HEK293 (cell line): ENCODE measurements around the gene NF2.

Experiments used
- GLIS1 ChIP-seq: fragments of 450-650 bp; formaldehyde crosslinking; IDR thresholded peaks from 2 replicates; pipeline ENCODE4 v1.5.1; 2016; ENCODE audit warnings: missing biosample characterization, missing genetic modification characterization
- GLIS2 ChIP-seq: fragments of 450-650 bp; formaldehyde crosslinking; IDR thresholded peaks from 2 replicates; pipeline ENCODE4 v1.5.1; 2016; ENCODE audit warnings: missing biosample characterization, missing genetic modification characterization
- HOXA7 ChIP-seq: sonication (generic); formaldehyde crosslinking; IDR thresholded peaks from 2 replicates; pipeline ENCODE4 v1.8.1; 2022; ENCODE audit warnings: missing genetic modification reagents, borderline replicate concordance
- IKZF3 ChIP-seq: fragments of 450-650 bp; IDR thresholded peaks from 2 replicates; pipeline ENCODE4 v1.5.0; 2018; ENCODE audit warnings: missing biosample characterization, mild to moderate bottlenecking, missing genetic modification characterization, moderate library complexity
- OVOL3 ChIP-seq: fragments of 450-650 bp; formaldehyde crosslinking; IDR thresholded peaks from 2 replicates; pipeline ENCODE4 v1.5.1; 2016; ENCODE audit warnings: missing biosample characterization, missing genetic modification characterization
- PRDM1 ChIP-seq: fragments of 450-650 bp; formaldehyde crosslinking; IDR thresholded peaks from 2 replicates; pipeline ENCODE4; 2016; ENCODE audit warnings: missing biosample characterization, missing genetic modification characterization
- REPIN1 ChIP-seq: fragments of 450-650 bp; formaldehyde crosslinking; IDR thresholded peaks from 2 replicates; pipeline ENCODE4 v1.5.1; 2017; ENCODE audit warnings: missing biosample characterization, missing genetic modification characterization, low read depth
- SALL2 ChIP-seq: fragments of 450-650 bp; formaldehyde crosslinking; IDR thresholded peaks from 2 replicates; pipeline ENCODE4 v1.5.0; 2017; ENCODE audit warnings: missing biosample characterization, mild to moderate bottlenecking, missing genetic modification characterization, borderline replicate concordance
- SP2 ChIP-seq: fragments of 450-650 bp; formaldehyde crosslinking; IDR thresholded peaks from 2 replicates; pipeline ENCODE4 v1.5.1; 2016; ENCODE audit warnings: missing biosample characterization, missing genetic modification characterization
- ZBTB1 ChIP-seq: fragments of 450-650 bp; formaldehyde crosslinking; IDR thresholded peaks from 2 replicates; pipeline ENCODE4 v1.5.1; 2016; ENCODE audit warnings: missing biosample characterization, missing genetic modification characterization
- ZFP3 ChIP-seq: fragments of 450-650 bp; formaldehyde crosslinking; IDR thresholded peaks from 2 replicates; pipeline ENCODE4 v1.5.1; 2016; ENCODE audit warnings: low read depth, missing biosample characterization, missing genetic modification characterization
- ZFP69B ChIP-seq: fragments of 450-650 bp; formaldehyde crosslinking; IDR thresholded peaks from 2 replicates; pipeline ENCODE4 v1.5.1; 2016; ENCODE audit warnings: missing biosample characterization, missing genetic modification characterization
- ZNF133 ChIP-seq: fragments of 450-650 bp; formaldehyde crosslinking; IDR thresholded peaks from 2 replicates; pipeline ENCODE4 v1.5.1; 2016; ENCODE audit warnings: missing biosample characterization, missing genetic modification characterization
- ZNF24 ChIP-seq: fragments of 450-650 bp; formaldehyde crosslinking; IDR thresholded peaks from 2 replicates; pipeline ENCODE4 v1.5.1; 2016; ENCODE audit warnings: missing biosample characterization, missing genetic modification characterization
- ZNF416 ChIP-seq: fragments of 450-650 bp; formaldehyde crosslinking; IDR thresholded peaks from 2 replicates; pipeline ENCODE4 v1.5.1; 2016; ENCODE audit warnings: missing biosample characterization, missing genetic modification characterization
- ZNF423 ChIP-seq: fragments of 450-650 bp; formaldehyde crosslinking; IDR thresholded peaks from 2 replicates; pipeline ENCODE4 v1.5.1; 2016; ENCODE audit warnings: missing biosample characterization, missing genetic modification characterization
- ZNF548 ChIP-seq: fragments of 450-650 bp; formaldehyde crosslinking; IDR thresholded peaks from 2 replicates; pipeline ENCODE4 v1.5.1; 2016; ENCODE audit warnings: missing biosample characterization, missing genetic modification characterization
- ZNF549 ChIP-seq: fragments of 450-650 bp; IDR thresholded peaks from 2 replicates; pipeline ENCODE4 v1.5.1; 2018; ENCODE audit warnings: missing biosample characterization, missing genetic modification characterization, mild to moderate bottlenecking, inconsistent platforms, moderate library complexity
- ZNF596 ChIP-seq: fragments of 450-650 bp; IDR thresholded peaks from 2 replicates; pipeline ENCODE4 v1.5.0; 2018; ENCODE audit warnings: missing biosample characterization, mild to moderate bottlenecking, missing genetic modification characterization, moderate library complexity
- ZNF600 ChIP-seq: fragments of 450-650 bp; formaldehyde crosslinking; IDR thresholded peaks from 2 replicates; pipeline ENCODE4 v1.5.1; 2016; ENCODE audit warnings: missing biosample characterization, missing genetic modification characterization
- ZNF658 ChIP-seq: fragments of 450-650 bp; formaldehyde crosslinking; IDR thresholded peaks from 2 replicates; pipeline ENCODE4; 2016; ENCODE audit warnings: missing biosample characterization, missing genetic modification characterization
- ZNF701 ChIP-seq: fragments of 450-650 bp; formaldehyde crosslinking; IDR thresholded peaks from 2 replicates; pipeline ENCODE4 v1.5.1; 2016; ENCODE audit warnings: missing biosample characterization, missing genetic modification characterization
- ZNF791 ChIP-seq: fragments of 450-650 bp; formaldehyde crosslinking; IDR thresholded peaks from 2 replicates; pipeline ENCODE4 v1.5.1; 2016; ENCODE audit warnings: missing biosample characterization, missing genetic modification characterization
- TF ChIP-seq, protein P1 (sequence below): fragments of 450-650 bp; formaldehyde crosslinking; IDR thresholded peaks from 2 replicates; pipeline ENCODE4 v1.5.1; 2016; ENCODE audit warnings: missing biosample characterization, missing genetic modification characterization
- TF ChIP-seq, protein P2 (sequence below): fragments of 450-650 bp; formaldehyde crosslinking; IDR thresholded peaks from 2 replicates; pipeline ENCODE4 v1.5.1; 2016; ENCODE audit warnings: missing biosample characterization, missing genetic modification characterization
- TF ChIP-seq, protein P3 (sequence below): fragments of 450-650 bp; formaldehyde crosslinking; IDR thresholded peaks from 2 replicates; pipeline ENCODE4 v1.5.1; 2016; ENCODE audit warnings: missing biosample characterization, missing genetic modification characterization, low read depth
- TF ChIP-seq, protein P4 (sequence below): fragments of 450-650 bp; formaldehyde crosslinking; IDR thresholded peaks from 2 replicates; pipeline ENCODE4 v1.5.1; 2016; ENCODE audit warnings: missing biosample characterization, missing genetic modification characterization
- TF ChIP-seq, protein P5 (sequence below): fragments of 450-650 bp; formaldehyde crosslinking; IDR thresholded peaks from 2 replicates; pipeline ENCODE4 v1.5.1; 2016; ENCODE audit warnings: missing biosample characterization, missing genetic modification characterization

The NF2 gene

DNA sequence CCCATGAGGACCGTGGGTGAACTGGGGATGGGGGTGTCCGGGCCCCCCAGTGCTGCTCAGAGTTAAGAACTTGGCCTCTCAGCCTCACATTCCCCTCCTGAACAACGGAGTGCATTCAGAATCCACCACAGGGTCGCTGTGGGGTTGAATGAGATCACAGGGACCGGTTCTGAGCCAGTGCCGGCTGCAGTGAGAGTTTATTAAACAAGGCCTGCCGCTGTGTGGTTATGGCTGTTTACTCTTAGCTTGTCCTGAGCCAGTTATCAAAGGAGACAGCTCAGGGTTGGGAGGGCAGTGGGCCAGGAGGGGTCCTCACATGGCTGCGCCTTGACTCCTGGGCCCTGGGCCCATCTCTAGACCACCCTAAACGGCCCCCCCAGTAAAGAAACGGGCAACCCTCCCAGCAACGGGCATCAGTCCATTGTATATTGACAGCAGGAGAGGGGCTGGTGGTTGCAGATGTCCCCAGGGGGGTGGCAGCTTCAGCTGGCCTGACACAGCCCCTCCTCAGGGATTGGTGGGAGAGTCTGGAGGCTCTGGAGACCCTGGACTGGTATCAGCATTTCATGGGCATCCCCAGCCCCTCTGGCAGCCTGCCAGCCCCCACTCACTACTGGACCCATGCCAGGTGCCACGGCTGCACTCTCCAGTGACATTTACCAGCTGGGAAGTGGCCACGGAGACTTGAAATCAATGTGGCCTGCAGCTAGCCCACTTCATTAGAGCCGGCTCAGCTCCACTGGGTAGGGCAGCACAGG, 101.3 kb downstream of the NF2 start (continued):
- TF ChIP-seq, protein P1, sequence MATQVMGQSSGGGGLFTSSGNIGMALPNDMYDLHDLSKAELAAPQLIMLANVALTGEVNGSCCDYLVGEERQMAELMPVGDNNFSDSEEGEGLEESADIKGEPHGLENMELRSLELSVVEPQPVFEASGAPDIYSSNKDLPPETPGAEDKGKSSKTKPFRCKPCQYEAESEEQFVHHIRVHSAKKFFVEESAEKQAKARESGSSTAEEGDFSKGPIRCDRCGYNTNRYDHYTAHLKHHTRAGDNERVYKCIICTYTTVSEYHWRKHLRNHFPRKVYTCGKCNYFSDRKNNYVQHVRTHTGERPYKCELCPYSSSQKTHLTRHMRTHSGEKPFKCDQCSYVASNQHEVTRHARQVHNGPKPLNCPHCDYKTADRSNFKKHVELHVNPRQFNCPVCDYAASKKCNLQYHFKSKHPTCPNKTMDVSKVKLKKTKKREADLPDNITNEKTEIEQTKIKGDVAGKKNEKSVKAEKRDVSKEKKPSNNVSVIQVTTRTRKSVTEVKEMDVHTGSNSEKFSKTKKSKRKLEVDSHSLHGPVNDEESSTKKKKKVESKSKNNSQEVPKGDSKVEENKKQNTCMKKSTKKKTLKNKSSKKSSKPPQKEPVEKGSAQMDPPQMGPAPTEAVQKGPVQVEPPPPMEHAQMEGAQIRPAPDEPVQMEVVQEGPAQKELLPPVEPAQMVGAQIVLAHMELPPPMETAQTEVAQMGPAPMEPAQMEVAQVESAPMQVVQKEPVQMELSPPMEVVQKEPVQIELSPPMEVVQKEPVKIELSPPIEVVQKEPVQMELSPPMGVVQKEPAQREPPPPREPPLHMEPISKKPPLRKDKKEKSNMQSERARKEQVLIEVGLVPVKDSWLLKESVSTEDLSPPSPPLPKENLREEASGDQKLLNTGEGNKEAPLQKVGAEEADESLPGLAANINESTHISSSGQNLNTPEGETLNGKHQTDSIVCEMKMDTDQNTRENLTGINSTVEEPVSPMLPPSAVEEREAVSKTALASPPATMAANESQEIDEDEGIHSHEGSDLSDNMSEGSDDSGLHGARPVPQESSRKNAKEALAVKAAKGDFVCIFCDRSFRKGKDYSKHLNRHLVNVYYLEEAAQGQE (tag by site-specific recombination), result no peak
- TF ChIP-seq HOXA7 (CRISPR knock-in tag), result no peak
- no peak for TF ChIP-seq ZNF548 (tag by site-specific recombination)
- TF ChIP-seq SALL2 (tag by site-specific recombination), result no peak
- no peak for TF ChIP-seq ZNF791 (tag by site-specific recombination)
- no peak for TF ChIP-seq REPIN1 (tag by site-specific recombination)
- TF ChIP-seq ZFP69B, result no peak
- no peak for TF ChIP-seq PRDM1
- TF ChIP-seq SP2 (tag by site-specific recombination), result no peak
- TF ChIP-seq ZNF133, result no peak
- TF ChIP-seq ZFP3 (tag by site-specific recombination), result no peak
- TF ChIP-seq OVOL3 (tag by site-specific recombination), result no peak
- TF ChIP-seq GLIS2 (tag by site-specific recombination), result peak; percentile 21; the same call in 1 of the 2 replicates
- no peak for TF ChIP-seq ZNF423 (tag by site-specific recombination)
- TF ChIP-seq, protein P2, sequence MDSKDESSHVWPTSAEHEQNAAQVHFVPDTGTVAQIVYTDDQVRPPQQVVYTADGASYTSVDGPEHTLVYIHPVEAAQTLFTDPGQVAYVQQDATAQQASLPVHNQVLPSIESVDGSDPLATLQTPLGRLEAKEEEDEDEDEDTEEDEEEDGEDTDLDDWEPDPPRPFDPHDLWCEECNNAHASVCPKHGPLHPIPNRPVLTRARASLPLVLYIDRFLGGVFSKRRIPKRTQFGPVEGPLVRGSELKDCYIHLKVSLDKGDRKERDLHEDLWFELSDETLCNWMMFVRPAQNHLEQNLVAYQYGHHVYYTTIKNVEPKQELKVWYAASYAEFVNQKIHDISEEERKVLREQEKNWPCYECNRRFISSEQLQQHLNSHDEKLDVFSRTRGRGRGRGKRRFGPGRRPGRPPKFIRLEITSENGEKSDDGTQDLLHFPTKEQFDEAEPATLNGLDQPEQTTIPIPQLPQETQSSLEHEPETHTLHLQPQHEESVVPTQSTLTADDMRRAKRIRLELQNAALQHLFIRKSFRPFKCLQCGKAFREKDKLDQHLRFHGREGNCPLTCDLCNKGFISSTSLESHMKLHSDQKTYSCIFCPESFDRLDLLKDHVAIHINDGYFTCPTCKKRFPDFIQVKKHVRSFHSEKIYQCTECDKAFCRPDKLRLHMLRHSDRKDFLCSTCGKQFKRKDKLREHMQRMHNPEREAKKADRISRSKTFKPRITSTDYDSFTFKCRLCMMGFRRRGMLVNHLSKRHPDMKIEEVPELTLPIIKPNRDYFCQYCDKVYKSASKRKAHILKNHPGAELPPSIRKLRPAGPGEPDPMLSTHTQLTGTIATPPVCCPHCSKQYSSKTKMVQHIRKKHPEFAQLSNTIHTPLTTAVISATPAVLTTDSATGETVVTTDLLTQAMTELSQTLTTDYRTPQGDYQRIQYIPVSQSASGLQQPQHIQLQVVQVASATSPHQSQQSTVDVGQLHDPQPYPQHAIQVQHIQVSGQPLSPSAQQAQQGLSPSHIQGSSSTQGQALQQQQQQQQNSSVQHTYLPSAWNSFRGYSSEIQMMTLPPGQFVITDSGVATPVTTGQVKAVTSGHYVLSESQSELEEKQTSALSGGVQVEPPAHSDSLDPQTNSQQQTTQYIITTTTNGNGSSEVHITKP (tag by site-specific recombination), result peak; percentile 56
- peak; percentile 73; the same call in 1 of the 2 replicates for TF ChIP-seq GLIS1 (tag by site-specific recombination)
- TF ChIP-seq ZNF658 (tag by site-specific recombination), result no peak
- no peak for TF ChIP-seq ZNF416 (tag by site-specific recombination)
- TF ChIP-seq, protein P3, sequence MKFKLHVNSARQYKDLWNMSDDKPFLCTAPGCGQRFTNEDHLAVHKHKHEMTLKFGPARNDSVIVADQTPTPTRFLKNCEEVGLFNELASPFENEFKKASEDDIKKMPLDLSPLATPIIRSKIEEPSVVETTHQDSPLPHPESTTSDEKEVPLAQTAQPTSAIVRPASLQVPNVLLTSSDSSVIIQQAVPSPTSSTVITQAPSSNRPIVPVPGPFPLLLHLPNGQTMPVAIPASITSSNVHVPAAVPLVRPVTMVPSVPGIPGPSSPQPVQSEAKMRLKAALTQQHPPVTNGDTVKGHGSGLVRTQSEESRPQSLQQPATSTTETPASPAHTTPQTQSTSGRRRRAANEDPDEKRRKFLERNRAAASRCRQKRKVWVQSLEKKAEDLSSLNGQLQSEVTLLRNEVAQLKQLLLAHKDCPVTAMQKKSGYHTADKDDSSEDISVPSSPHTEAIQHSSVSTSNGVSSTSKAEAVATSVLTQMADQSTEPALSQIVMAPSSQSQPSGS (tag by site-specific recombination), result no peak
- TF ChIP-seq ZBTB1 (tag by site-specific recombination), result no peak
- TF ChIP-seq, protein P4, sequence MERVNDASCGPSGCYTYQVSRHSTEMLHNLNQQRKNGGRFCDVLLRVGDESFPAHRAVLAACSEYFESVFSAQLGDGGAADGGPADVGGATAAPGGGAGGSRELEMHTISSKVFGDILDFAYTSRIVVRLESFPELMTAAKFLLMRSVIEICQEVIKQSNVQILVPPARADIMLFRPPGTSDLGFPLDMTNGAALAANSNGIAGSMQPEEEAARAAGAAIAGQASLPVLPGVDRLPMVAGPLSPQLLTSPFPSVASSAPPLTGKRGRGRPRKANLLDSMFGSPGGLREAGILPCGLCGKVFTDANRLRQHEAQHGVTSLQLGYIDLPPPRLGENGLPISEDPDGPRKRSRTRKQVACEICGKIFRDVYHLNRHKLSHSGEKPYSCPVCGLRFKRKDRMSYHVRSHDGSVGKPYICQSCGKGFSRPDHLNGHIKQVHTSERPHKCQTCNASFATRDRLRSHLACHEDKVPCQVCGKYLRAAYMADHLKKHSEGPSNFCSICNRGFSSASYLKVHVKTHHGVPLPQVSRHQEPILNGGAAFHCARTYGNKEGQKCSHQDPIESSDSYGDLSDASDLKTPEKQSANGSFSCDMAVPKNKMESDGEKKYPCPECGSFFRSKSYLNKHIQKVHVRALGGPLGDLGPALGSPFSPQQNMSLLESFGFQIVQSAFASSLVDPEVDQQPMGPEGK (tag by site-specific recombination), result peak; percentile 24
- TF ChIP-seq ZNF24 (tag by site-specific recombination), result no peak
- TF ChIP-seq IKZF3 (tag by site-specific recombination), result no peak
- TF ChIP-seq ZNF596 (tag by site-specific recombination), result no peak
- TF ChIP-seq ZNF549, result no peak
- peak; percentile 85 for TF ChIP-seq ZNF600 (tag by site-specific recombination)
- TF ChIP-seq, protein P5, sequence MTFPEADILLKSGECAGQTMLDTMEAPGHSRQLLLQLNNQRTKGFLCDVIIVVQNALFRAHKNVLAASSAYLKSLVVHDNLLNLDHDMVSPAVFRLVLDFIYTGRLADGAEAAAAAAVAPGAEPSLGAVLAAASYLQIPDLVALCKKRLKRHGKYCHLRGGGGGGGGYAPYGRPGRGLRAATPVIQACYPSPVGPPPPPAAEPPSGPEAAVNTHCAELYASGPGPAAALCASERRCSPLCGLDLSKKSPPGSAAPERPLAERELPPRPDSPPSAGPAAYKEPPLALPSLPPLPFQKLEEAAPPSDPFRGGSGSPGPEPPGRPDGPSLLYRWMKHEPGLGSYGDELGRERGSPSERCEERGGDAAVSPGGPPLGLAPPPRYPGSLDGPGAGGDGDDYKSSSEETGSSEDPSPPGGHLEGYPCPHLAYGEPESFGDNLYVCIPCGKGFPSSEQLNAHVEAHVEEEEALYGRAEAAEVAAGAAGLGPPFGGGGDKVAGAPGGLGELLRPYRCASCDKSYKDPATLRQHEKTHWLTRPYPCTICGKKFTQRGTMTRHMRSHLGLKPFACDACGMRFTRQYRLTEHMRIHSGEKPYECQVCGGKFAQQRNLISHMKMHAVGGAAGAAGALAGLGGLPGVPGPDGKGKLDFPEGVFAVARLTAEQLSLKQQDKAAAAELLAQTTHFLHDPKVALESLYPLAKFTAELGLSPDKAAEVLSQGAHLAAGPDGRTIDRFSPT (tag by site-specific recombination), result peak; percentile 42; the same call in 1 of the 2 replicates
- no peak for TF ChIP-seq ZNF701
